HG03039 (cell line): ENCODE data around the gene RPL28.
A peak's percentile ranks its signal among the peaks of the same experiment; 100 is the strongest.

Source experiments
- ATAC-seq: cut with Tn5 transposase; IDR thresholded peaks from one replicate; pipeline ENCODE4 v1.9.1; 2021; ENCODE audit warnings: mild to moderate bottlenecking, moderate library complexity; ENCODE audit not compliant: unreplicated experiment

Gene RPL28

GRCh38 chr19:55372316-55373081 is 13.2 kb upstream of the RPL28 start:
- ATAC-seq, result no peak

- ATAC-seq, result no peak
These were observed 12.3 kb upstream of the RPL28 start for GRCh38 chr19:55373306-55373992.

GRCh38 chr19:55373993-55374757 is 11.6 kb upstream of the RPL28 start:
- no peak for ATAC-seq

- ATAC-seq, result no peak
These were observed 9.3 kb upstream of the RPL28 start, which contains the start of gene TMEM190 for GRCh38 chr19:55376241-55376933. TMEM190 (plus strand) TSS chr19:55376826; CDS start chr19:55376854, 28 bp downstream.

GRCh38 chr19:55377356-55378131 is 8.2 kb upstream of the RPL28 start:
- no peak for ATAC-seq

GRCh38 chr19:55379174-55379573 is 6.6 kb upstream of the RPL28 start:
- no peak for ATAC-seq

- ATAC-seq, result no peak
These were observed 3.7 kb upstream of the RPL28 start for GRCh38 chr19:55382013-55382412.

- ATAC-seq, result no peak
These were observed 3.1 kb upstream of the RPL28 start for GRCh38 chr19:55382522-55383054.

GRCh38 chr19:55383279-55384130 is 2.2 kb upstream of the RPL28 start:
- ATAC-seq, result no peak

GRCh38 chr19:55384131-55384919 is 1.4 kb upstream of the RPL28 start, which contains the start of gene TMEM238:
TMEM238 (minus strand) TSS chr19:55384292; CDS start chr19:55384259, 33 bp downstream.
- no peak for ATAC-seq

- ATAC-seq, result peak; percentile 33
These were observed 610 bp upstream of the RPL28 start for GRCh38 chr19:55384920-55385723.

GRCh38 chr19:55386493-55386971 is 800 bp downstream of the RPL28 start:
- ATAC-seq, result no peak

GRCh38 chr19:55387736-55388497 is 2.2 kb downstream of the RPL28 start:
- ATAC-seq, result no peak

- ATAC-seq, result no peak
These were observed 3.9 kb downstream of the RPL28 start for GRCh38 chr19:55389386-55390317.

- no peak for ATAC-seq
These were observed 4.7 kb downstream of the RPL28 start for GRCh38 chr19:55390461-55390880.
